Measurements from ENCODE around the gene ANGPTL7.

DNA sequence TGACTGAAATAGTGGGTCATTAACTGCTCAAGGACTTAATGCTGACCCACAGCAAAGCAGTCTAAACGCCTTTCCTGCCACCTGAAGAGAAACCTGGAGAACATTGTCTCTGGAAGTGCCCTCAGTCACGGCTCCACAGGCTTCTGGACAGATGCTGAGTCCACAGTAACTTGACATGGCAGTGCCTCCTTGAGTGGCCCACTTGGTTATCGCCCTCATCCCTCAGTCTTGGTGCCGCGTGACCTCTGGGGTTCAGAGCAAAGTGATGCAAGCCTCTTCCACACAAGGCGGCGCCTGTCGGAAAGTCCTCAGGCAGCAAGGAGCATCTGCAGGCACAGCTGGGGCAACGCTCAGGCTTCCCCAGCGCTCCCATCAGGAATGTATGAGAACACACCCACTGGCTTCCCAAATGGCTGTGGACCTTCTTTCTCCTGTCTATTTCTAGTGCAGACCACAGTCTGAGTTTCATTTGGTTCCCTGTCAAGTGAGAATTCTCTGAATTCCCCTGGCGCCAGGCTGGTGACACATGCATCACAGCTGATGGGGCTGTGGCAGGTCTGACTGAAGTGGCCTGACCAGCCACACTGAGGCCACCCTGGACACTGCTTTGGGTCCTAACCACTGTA is 13.0 kb upstream of the ANGPTL7 start:
- TF ChIP-seq POLR2AphosphoS5 (IDR thresholded peaks at IDR 0.05; ENCODE audit: low read depth, low read length) (no peak), TAF1 (IDR thresholded peaks at IDR 0.05; ENCODE audit: low read depth, low read length) (no peak), POLR2A (IDR thresholded peaks at IDR 0.05; ENCODE audit: low read depth, low read length) (no peak), PAX5 (IDR thresholded peaks at IDR 0.05; ENCODE audit: insufficient read depth, low read length, severe bottlenecking) (no peak)

All from GM12891 (cell line).